Esophagus mucosa (tissue), 1 donor: ENCODE results near the gene PCBP2. TPM values are rescaled to one million over a fixed set of nuclear protein-coding genes. Genes with fewer than 3 reads are reported as not detected.
"Not testable (repeated sequence)": the region's sequence is repeated elsewhere in the genome, so short reads cannot be mapped to it uniquely, and the experiment has no call there.

Source experiments
- ATAC-seq: fragments of 200-7000 bp; cut with Tn5 transposase; one replicate; pipeline ENCODE4 v1.9.1; 2020
- total RNA-seq: library from RNA; stranded (reverse); gene quantifications from one replicate; pipeline ENCODE4 v1.2.4, GENCODE V29; 2023
- donor health status: DM: yes; HTN: yes; CAD: no.

PCBP2 gene
- total RNA-seq, 1 donor from 2014 or later, result 493 TPM

GRCh38 chr12:53474077-53474476 is 22.2 kb downstream of the PCBP2 start:
- no peak for ATAC-seq

GRCh38 chr12:53474819-53475218 is 22.9 kb downstream of the PCBP2 start:
- no peak for ATAC-seq

DNA sequence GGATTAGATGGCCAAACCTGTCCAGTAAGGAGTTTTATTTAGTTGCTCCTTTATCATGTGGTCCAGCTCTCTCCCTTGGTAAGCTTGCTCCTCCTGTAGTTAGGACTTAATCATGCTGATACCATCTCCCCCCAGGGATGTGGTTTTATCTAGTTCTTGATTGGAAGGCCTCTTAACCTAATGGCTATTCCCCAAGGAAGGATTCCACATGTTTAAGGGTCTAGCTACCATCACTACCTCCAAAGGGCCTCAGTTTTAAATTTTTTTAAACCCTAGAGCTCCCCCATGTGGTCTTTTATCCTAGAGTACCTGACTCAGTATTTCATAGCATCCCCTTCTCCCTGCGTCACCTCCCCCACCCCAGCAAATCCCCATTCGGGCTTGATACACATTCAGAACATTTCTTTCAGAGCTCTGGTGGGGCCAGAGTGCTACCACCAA is 24.9 kb downstream of the PCBP2 start:
- ATAC-seq, result no peak

DNA sequence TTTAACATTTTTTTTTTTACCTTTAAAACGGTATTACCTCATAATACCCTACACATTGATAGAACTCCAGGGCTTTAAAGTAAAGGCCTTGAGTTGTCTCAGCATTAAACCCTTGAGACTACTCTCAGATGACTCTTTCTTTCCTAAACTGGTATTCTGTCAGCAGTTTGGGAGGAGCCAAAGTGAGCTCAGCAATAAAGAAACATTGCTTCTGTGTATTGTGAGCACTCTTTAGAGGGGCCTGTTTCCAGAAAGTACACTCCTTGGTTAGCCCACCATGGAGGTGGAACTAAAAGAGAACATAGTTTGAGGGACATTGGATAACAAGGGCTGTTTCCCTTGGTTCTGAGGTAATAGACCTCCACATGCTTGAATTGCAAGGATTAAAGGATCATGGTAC is 27.0 kb downstream of the PCBP2 start:
- ATAC-seq, result no peak

DNA sequence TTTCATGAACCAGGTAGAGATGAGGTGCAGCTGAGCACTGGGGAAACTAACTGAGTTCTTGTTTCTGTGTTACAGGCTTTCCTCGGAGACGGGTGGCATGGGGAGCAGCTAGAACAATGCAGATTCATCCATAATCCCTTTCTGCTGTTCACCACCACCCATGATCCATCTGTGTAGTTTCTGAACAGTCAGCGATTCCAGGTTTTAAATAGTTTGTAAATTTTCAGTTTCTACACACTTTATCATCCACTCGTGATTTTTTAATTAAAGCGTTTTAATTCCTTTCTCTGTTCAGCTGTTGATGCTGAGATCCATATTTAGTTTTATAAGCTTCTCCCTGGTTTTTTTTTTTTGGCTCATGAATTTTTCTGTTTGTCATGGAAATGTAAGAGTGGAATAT is 27.4 kb downstream of the PCBP2 start:
- no peak for ATAC-seq

DNA sequence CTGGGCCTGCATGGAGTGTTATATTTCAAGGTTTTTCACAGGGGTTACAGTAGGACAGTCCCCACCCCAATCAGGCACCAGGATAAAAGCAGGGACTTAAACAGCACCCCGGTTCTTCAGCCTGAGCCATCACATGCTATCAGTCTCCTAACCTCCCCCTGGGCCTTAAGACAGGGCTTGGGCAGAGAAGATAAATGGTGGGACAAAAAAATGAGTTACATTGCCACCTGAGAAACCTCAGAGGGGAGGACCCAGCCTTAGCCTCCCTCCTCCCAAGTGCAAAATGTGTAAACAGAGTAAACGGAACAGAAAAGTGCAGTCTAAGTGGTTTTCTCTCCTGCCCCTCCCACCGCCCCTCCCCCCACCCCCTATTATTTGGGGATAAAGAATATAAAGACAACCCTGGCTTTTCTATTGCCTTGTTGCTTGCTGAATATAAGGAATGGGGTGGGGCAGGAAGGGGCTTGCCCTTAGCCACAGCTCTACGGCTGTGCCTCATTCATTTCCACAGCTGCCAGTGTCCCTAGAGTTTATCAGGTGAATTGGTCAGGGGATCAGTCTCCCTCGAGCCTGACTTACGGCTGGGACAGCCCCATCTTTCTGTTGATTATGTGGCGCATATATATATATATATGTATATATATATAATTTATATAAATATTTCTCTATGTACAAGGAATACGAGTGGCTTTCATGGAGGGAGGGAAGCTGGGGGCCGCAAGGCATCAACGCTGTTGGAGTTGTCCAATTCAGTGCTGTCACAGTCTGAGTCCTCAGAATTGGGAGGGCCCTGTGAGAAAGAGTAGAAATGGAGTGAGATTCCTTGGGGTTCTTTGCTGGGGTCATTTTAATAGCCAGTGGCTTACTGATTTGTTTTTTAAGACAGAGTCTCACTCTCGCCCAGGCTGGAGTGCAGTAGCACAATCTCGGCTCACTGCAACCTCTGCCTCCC is 28.9 kb downstream of the PCBP2 start:
- ATAC-seq, result no peak

- not testable (repeated sequence) for ATAC-seq
Observed at GRCh38 chr12:53481458-53481857, 29.6 kb downstream of the PCBP2 start.

DNA sequence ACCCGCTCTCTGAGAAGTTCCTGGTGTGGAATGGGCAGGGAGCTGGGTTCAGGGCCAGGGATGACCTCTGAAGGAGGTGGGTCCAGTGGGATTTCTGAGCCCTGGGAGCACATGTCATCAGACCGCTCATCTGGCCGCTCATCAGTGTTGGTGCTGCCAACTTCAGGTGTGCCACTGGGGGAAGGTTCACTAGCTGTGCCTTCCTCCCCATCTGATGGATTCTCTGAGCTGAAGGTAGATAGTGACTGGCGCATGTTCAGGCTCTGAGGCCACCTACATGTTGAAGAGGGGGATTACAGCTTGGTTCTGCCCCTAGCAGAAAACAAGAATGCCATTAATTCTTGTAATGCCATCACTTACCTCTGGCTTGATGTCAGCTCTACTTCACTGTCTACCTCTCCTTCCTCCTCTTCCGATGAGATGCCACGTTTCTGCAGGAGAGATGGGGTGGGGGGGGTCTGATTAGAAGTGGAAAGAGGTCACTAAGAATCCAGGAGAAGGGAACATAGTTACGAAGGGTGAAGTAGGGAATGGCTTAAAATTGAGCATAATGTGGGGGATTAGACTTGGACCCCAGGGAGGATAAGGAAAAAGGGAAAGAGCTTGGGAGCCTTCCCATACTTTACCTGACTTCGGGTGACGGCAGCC is 30.2 kb downstream of the PCBP2 start:
- ATAC-seq, result no peak

GRCh38 chr12:53482626-53483168 is 30.8 kb downstream of the PCBP2 start:
- ATAC-seq, result peak; percentile 12

DNA sequence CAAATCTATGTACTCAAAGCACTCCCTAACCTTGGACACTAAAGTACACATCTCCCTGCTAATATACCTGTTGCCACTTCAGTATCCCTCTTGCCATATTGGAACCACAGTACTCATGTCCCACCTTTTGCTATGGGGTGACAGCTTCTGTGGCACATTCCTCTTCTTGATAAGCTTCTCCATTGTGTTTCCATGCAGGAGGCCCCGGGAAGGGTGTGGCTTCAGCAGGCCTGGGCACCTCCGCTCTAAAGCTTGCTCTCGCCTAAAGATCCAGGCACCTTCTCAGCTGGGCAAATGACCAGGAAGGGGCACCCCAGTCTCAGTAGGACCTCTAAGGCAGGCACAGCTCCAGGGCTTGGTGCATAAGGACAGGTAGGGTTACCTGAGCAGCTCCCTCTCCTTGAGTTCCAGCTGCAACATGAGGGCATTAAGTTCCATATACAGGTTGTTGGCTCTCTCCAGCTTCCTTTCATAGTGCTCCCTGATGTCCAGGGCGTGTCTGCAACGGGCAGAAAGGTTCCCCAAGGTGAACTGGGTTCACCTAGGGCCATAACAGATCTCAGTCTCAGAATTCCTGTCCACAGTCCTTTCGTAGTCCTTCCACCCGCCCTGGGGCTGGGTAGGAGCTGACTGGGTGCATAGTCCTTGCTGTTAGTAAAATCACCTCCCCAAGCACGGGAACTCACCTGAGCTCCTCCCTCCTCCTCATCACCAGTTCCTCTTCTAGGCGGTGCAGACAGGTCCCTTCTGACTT is 31.5 kb downstream of the PCBP2 start:
- peak; percentile 30 for ATAC-seq

DNA sequence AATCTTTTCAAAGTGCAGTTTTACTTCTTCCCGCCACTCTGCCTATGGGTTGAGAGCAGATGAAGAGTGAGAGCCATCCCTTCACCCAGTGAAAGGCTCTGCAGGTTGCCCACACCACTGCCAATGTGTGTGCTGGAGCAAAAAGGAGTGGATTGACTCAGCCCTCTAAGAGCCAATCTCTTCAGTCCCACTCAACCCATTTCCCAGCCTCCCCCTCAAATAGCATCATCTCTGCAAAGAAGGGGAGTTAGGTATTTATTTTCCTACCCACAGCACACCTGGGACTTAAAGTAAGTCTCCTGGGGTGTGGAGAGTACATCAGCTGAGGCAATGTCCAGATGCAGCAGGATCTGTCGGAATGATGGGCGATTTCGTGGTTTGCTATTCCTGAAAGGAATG is 32.1 kb downstream of the PCBP2 start:
- ATAC-seq, result no peak

- ATAC-seq, result no peak
Observed at GRCh38 chr12:53484686-53485575, 33.0 kb downstream of the PCBP2 start.

DNA sequence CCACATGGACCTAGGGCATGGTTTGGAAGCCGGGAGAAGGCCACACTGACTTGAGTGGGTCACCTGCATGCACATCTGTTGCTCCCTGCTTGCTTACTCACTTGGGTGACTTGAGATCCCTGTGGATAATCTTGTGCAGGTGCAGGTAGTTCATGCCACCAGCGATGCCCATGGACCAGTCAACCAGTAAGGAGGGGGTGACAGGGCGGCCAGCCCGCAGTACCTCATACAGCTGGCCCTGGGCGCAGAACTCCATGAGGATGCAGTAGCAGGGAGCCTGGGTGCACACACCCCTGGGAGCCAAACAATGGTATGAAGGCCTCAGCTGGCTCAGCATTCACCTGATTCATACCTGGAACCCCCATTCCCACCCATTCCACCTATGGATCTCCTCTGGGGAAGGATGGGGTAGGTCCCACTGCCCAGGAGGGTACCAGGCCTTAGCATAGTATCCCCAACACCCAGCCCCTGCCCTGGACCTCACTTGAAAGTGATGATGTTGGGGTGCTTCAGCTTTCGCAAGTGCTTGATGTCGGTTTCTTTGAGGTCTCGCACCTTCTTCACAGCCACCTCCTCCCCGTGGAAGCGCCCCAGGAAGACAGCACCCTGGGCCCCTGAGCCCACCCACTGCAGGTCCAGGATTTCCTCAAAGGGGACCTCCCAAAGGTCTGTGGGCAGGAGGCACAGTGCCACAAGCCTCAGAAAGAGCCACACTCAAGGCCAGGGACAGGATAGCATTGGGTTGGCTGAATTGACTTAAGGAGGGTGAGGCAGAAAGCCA is 34.2 kb downstream of the PCBP2 start:
- no peak for ATAC-seq

DNA sequence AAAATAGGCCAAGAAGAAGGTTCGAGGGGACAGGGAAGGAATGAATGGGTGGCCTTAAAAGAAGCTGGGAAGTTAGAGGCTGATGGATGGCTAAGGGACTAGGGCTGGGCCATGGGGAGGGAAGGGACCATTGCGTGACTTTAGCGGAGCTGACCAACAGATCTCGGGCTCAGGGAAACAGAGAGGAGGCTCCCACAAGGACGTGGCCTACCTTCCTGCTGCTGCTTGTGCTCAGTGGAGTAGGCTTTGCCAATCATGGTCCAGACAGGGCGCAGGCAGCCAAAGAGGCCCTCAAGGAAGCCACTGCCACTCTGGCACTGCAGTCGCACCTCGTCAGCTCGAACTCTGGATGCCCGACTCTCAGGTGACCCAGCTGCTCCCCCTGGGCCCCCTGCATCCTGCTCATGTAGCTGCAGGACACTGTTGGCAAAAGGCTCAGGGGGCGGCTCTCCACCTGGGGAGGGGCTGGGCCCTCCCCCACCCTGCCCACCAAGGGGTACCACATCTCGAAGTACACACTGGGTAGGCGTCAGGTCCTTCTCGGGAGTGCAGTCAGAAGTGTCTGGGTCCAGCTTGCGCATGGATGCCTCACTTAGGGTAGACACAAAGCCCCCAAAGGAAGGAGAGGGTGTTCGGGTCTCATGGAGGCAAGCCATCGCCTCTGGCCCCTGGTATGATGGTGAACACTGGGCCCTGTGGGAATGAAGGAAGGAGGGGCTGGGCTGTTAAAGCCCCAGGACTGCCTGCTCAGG is 35.0 kb downstream of the PCBP2 start:
- peak; percentile 2 for ATAC-seq

DNA sequence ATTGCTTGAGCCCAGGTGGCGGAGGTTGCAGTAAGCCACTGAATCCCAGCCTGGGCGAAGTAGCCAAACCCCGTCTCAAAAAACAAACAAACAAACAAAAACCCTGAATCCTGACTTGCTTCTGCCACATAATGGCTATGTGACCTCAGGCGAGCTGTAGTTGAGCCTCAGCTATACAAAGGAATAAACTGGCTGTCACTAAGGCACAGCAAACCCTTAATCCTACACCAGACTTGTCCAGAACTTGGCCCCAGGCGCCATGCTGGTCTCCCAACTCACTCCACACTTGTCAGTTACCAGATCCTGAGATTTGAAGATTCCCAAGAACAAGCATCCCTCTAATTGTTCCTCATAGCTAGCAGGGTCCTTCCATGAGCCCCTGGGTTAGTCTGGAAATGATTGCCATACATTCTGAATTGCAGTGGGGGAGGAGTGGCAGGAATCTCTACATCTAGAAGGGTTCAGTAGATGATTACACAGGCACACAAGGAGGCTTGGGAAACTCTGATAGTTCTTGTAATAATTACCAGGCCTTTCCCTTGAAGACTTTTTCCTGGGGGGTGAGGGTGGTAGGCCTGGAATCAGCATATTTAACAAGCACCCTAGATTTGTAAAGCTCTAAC is 37.5 kb downstream of the PCBP2 start:
- ATAC-seq, result no peak

- ATAC-seq, result no peak
Observed at GRCh38 chr12:53492188-53492587, 40.3 kb downstream of the PCBP2 start.

DNA sequence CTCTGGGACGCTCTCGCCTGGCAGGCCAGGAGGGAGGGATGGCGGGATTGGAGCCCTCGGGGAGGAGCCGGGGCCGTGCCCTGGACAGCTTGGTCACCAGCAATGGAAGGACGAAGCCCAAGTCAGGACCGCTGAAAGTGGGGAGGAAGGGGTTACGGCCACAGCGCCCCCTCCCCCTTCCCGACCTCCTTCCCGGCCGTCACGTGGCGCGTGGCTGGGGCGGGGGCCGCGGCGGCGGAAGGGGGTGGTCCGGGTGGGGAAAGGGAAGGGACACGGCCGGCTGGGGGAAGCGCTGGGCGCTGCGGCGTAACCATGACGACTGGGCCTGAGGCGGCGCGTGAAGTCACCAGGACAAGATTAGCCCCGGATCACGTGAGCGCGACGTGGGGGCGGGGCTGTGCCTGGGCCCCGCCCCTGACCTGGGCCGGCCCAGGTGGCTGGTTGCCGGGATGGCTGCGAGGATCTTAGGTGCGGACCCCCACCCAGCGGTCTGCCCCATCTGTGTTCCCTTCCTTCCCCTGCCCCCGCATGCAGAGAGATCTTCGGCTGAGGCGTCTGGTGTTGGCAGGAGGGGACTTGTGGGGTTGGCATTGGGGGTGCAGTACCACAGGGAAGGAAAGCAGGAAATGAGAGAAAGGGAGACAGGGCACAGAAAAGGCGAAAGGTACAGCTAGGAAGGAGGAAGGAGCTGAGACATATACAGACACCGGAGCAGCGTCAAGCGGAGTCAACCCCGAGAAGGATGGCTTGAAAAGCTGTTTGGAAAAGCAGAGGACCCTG is 41.1 kb downstream of the PCBP2 start:
- peak; percentile 93 for ATAC-seq

GRCh38 chr12:53493610-53494391 is 41.9 kb downstream of the PCBP2 start:
- no peak for ATAC-seq
